Stomach (tissue), 9 donors: ENCODE results near the gene PCDHB5. TPM values are rescaled to one million over a fixed set of nuclear protein-coding genes. Genes with fewer than 3 reads are reported as not detected.
"Not testable (repeated sequence)": the region's sequence is repeated elsewhere in the genome, so short reads cannot be mapped to it uniquely, and the experiment has no call there.

ENCODE experiments used
- DNase-seq, 2 donors: peaks; one replicate each; pipeline versions ENCODE4 v3.0.0 to v3.0.0-alpha.2; 2013 to 2019
- H3K27ac ChIP-seq, 5 donors: fragments of 200-600 bp in 4 of 5; sonication (generic) in 4 of 5; one replicate each; pipeline ENCODE4 v1.5.1; 2013 to 2019; ENCODE audit warnings: mild to moderate bottlenecking in 1 of 5, moderate library complexity in 1 of 5
- H3K27me3 ChIP-seq, 3 donors: fragments of 200-600 bp; sonication (generic); one replicate each; pipeline ENCODE4 v1.5.1; 2017 to 2019; ENCODE audit warnings: mixed run types in 1 of 3
- H3K36me3 ChIP-seq, 4 donors: fragments of 200-600 bp; sonication (generic); 1 replicate in 3 of 4; 2 replicates in 1 of 4; pipeline ENCODE4 v1.5.1; 2016 to 2019
- H3K4me1 ChIP-seq, 4 donors: fragments of 200-600 bp; sonication (generic); one replicate each; pipeline ENCODE4 v1.5.1; 2016 to 2019
- H3K4me3 ChIP-seq, 4 donors: fragments of 200-600 bp; sonication (generic) in 3 of 4; one replicate each; pipeline ENCODE4 v1.5.1; 2016 to 2019; ENCODE audit warnings: mild to moderate bottlenecking in 1 of 4
- H3K9me3 ChIP-seq, 4 donors: fragments of 200-600 bp; sonication (generic); one replicate each; pipeline ENCODE4 v1.5.1; 2016 to 2019
- EP300 ChIP-seq: sonication (generic); formaldehyde crosslinking; IDR thresholded peaks from one replicate; pipeline ENCODE4 v1.6.1; 2017; ENCODE audit warnings: antibody characterized with exemption
- POLR2A ChIP-seq, 4 donors: fragments of 450-650 bp; IDR thresholded peaks; one replicate each; pipeline ENCODE4 v1.6.1; 2016; ENCODE audit warnings: antibody characterized with exemption in 4 of 4, control low read depth in 2 of 4, mild to moderate bottlenecking in 1 of 4, moderate library complexity in 1 of 4
- POLR2AphosphoS5 ChIP-seq, 3 donors: sonication (generic); formaldehyde crosslinking; IDR thresholded peaks; one replicate each; pipeline ENCODE4 v1.6.1; 2016; ENCODE audit warnings: antibody characterized with exemption in 3 of 3
- WGBS, 5 donors: extraction: QIAGEN DNeasy Blood & Tissue Kit in 3 of 5; methylation state at CpG; one replicate each; pipeline versions ENCODE4 v1.1.5 to v1.1.7; 2013 to 2018; 5-methylcytosine and 5-hydroxymethylcytosine counted together
- intact Hi-C: fragments of 100-400 bp; cut with DNase I; formaldehyde crosslinking; loops from one replicate; pipeline ENCODE4 v1.15.1; 2023; ENCODE audit warnings: low total_unique reads
- polyA plus RNA-seq, 3 donors: library from polyadenylated mRNA; stranded (reverse); fragments of 200-250 nt; gene quantifications; one replicate each; pipeline ENCODE4 v1.2.3, GENCODE V29; 2013
- total RNA-seq, 5 donors: library from RNA; depleted of rRNA; stranded (reverse); fragments of >200 nt; gene quantifications; one replicate each; pipeline versions ENCODE4 v1.1.0 to v1.2.3, GENCODE V29; 2014 to 2016
- TF ChIP-seq, protein P1 (sequence below), 7 experiments: fragments of 450-650 bp in 4 of 7; fragments of 200-600 bp in 3 of 7; sonication (generic) in 3 of 7; IDR thresholded peaks; one replicate each; pipeline ENCODE4 v1.5.1; 2016 to 2019; ENCODE audit warnings: antibody characterized with exemption in 7 of 7, control low read depth in 2 of 7, mild to moderate bottlenecking in 1 of 7
- donor health status: healthy with polysubstance abuse.
- donor health status: Bipolar disorder and iron deficiency.
- donor health status: healthy.

Gene PCDHB5
- total and polyA plus RNA-seq, 8 donors: 0.14 to 4.7 (median 0.78) TPM; not detected in 1

DNA sequence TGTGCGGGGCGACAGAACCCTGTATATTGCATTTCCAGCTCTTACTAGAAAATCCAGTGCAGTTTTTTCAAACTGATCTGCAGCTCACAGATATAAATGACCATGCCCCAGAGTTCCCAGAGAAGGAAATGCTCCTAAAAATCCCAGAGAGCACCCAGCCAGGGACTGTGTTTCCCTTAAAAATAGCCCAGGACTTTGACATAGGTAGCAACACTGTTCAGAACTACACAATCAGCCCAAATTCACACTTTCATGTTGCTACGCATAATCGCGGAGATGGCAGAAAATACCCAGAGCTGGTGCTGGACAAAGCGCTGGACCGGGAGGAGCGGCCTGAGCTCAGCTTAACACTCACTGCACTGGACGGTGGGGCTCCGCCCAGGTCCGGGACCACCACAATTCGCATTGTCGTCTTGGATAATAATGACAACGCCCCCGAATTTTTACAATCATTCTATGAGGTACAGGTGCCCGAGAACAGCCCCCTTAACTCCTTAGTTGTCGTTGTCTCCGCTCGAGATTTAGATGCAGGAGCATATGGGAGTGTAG lies 786 bp downstream of the PCDHB5 start:
- H3K9me3 ChIP-seq: peaks cover 10 to 82% (median 61%) of the 10 kb centered on the region in 4 donors
- H3K27me3 ChIP-seq: peaks cover 0 to 7% (median 0%) of the 10 kb centered on the region in 3 donors
- H3K27ac ChIP-seq: peak overlapping the region in 1 of 5 donors; percentile 40
- peak overlapping the region; percentile 14 to 34 (median 30) for H3K4me3 ChIP-seq
- H3K4me1 ChIP-seq: peaks cover 0 to 4% (median 0%) of the 10 kb centered on the region in 4 donors
- intact Hi-C loops: no loop called here
- WGBS, 5 donors: 41 to 65% (median 46%) methylated on average over 19 of the region's 19 CpGs
- no peak for TF ChIP-seq EP300
- TF ChIP-seq, protein P1, sequence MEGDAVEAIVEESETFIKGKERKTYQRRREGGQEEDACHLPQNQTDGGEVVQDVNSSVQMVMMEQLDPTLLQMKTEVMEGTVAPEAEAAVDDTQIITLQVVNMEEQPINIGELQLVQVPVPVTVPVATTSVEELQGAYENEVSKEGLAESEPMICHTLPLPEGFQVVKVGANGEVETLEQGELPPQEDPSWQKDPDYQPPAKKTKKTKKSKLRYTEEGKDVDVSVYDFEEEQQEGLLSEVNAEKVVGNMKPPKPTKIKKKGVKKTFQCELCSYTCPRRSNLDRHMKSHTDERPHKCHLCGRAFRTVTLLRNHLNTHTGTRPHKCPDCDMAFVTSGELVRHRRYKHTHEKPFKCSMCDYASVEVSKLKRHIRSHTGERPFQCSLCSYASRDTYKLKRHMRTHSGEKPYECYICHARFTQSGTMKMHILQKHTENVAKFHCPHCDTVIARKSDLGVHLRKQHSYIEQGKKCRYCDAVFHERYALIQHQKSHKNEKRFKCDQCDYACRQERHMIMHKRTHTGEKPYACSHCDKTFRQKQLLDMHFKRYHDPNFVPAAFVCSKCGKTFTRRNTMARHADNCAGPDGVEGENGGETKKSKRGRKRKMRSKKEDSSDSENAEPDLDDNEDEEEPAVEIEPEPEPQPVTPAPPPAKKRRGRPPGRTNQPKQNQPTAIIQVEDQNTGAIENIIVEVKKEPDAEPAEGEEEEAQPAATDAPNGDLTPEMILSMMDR (IDR thresholded peaks at IDR 0.05): no peak
- TF ChIP-seq POLR2A (IDR thresholded peaks at IDR 0.05): no peak
- no peak for TF ChIP-seq POLR2AphosphoS5 (IDR thresholded peaks at IDR 0.05)
- H3K36me3 ChIP-seq: no peaks in the 10 kb centered on the region
- no peak for DNase-seq

GRCh38 chr5:141137346-141137745 lies 2.3 kb downstream of the PCDHB5 start:
- H3K27me3 ChIP-seq, H3K4me3 ChIP-seq, H3K27ac ChIP-seq, DNase-seq, H3K36me3 ChIP-seq, H3K4me1 ChIP-seq, intact Hi-C loops: not testable (repeated sequence)
- 45 to 72% (median 59%) methylated on average over 9 to 30 of the region's 34 CpGs for WGBS, 5 donors
- peaks cover 10 to 92% (median 69%) of the 10 kb centered on the region in 4 donors for H3K9me3 ChIP-seq

- intact Hi-C loops: no loop called here
- no peaks in the 10 kb centered on the region for H3K36me3 ChIP-seq
- no peak for TF ChIP-seq POLR2A (IDR thresholded peaks at IDR 0.05)
- no peak for TF ChIP-seq POLR2AphosphoS5 (IDR thresholded peaks at IDR 0.05)
- no peak for TF ChIP-seq EP300
- TF ChIP-seq, protein P1 (IDR thresholded peaks at IDR 0.05): no peak
- no peak within 1 kb of the TSS for H3K27ac ChIP-seq
- WGBS, 5 donors: 12 to 22% (median 19%) methylated on average over 18 of the region's 18 CpGs
- H3K27me3 ChIP-seq: peaks cover 0 to 35% (median 0%) of the 10 kb centered on the region in 3 donors
- no peak within 1 kb of the TSS for H3K4me3 ChIP-seq
- peak in 1 of 2 donors; percentile 27 for DNase-seq
- H3K4me1 ChIP-seq: no peaks in the 10 kb centered on the region
- peaks cover 0 to 80% (median 58%) of the 10 kb centered on the region in 4 donors for H3K9me3 ChIP-seq
Measured at GRCh38 chr5:141149812-141150211, 14.8 kb downstream of the PCDHB5 start, which contains the start of gene PCDHB6. TSS of gene PCDHB6 (plus strand) at chr5:141150057. CDS start at chr5:141150258, 201 bp downstream.

DNA sequence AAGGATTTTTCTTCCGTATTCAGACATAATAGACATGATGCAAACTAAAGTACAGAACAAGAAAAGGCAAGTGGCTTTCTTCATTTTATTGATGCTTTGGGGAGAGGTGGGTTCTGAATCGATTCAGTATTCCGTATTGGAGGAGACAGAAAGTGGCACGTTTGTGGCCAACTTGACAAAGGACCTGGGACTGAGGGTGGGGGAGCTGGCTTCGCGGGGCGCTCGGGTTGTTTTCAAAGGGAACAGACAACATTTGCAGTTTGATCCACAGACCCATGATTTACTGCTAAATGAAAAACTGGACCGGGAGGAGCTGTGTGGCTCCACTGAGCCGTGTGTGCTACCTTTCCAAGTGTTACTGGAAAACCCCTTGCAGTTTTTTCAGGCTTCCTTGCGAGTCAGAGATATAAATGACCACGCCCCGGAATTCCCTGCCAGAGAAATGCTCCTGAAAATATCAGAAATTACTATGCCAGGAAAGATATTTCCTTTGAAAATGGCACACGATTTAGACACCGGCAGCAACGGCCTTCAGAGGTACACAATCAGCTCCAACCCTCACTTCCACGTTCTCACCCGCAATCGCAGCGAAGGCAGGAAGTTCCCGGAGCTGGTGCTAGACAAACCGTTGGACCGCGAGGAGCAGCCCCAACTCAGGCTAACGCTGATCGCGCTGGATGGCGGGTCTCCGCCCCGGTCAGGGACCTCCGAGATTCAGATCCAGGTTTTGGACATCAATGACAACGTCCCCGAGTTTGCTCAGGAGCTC lies 15.4 kb downstream of the PCDHB5 start:
- intact Hi-C loops: no loop called here
- Histone ChIP-seq H3K27ac (no peak overlapping the region), H3K27me3 (peaks cover 0 to 38% (median 0%) of the 10 kb centered on the region in 3 donors), H3K9me3 (peaks cover 0 to 83% (median 61%) of the 10 kb centered on the region in 4 donors), H3K4me3 (no peak overlapping the region), H3K36me3 (no peaks in the 10 kb centered on the region), H3K4me1 (no peaks in the 10 kb centered on the region)
- no peak for DNase-seq
- no peak for TF ChIP-seq POLR2AphosphoS5 (IDR thresholded peaks at IDR 0.05)
- TF ChIP-seq, protein P1 (IDR thresholded peaks at IDR 0.05): no peak
- no peak for TF ChIP-seq POLR2A (IDR thresholded peaks at IDR 0.05)
- no peak for TF ChIP-seq EP300
- 36 to 58% (median 45%) methylated on average over 18 to 33 of the region's 33 CpGs for WGBS, 5 donors
